NCI-H524 treated with DMSO at 0.1 percent for 48 hours (cell line): Measurements from ENCODE around the gene DDHD1.

ENCODE experiments used
- DNase-seq: peaks from one replicate; lab custom pipeline; 2025; lab: John Stamatoyannopoulos, UW

The DDHD1 gene

DNA sequence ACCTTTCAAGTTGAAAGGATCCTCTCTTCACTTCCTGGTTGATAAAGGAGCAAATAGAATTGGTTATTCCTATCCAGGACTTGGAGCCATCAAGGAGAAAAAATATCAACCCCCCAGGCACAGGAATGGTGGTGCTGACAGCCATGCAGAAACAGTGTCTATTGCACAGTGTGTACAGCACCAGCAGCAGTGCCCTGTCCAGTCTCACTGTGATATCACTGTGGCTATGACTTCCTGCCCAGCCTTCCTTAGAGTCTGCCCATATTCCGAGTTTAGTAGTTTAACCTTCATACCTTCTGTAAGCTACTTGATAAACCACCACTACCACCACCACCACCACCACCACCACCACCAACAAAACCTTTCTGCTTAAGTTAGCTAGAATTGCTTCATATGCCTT lies 157.1 kb downstream of the DDHD1 start:
- no peak for DNase-seq

DNA sequence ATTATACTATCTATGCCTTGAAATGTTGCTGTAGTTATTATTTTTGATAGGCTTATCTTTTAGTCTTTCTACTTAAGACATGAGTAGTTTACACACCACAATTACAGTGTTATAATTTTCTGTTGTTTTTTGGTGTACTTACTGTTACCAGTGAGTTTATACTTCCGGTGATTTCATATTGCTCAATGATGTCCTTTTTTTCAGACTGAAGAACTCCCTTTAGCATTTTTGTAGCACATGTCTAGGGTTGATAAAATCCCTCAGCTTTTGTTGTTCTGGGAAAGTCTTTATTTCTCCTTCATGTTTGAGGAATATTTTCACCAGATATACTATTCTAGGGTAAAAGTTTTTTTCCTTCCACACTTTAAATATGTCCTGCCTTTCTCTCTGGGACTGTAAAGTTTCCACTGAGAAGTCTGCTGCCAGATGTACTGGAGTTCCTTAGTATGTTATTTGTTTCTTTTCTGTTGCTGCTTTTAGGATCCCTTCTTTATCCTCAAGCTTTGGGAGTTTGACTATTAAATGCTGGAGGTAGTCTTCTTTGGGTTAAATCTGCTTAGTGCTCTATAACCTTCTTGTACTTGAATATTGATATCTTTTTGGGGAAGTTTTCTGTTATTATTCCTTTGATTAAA lies 160.8 kb downstream of the DDHD1 start:
- no peak for DNase-seq

- DNase-seq = no peak
Measured at GRCh38 chr14:52988139-52988538, 165.0 kb downstream of the DDHD1 start.

DNA sequence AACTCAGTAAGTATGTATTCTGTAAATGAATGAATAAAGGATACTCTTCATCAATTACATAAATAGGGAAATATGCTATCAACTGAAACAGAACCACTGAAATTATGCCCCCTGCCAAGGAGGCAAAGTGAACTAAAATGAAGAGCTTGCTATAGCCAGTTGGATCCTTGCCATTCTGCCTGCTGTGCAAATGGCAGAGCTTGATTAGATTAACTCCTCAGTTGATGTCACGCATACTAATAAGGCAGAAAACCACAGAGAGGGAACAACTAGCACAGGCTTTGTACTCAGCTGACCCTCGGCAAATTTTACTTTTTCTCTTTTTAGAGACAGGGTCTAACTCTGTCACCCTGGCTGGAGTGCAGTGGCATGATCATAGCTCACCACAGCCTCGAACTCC lies 165.6 kb downstream of the DDHD1 start:
- DNase-seq = peak; percentile 34

- DNase-seq = peak; percentile 22
Measured at GRCh38 chr14:52987042-52987441, 166.1 kb downstream of the DDHD1 start.
